Heart left ventricle (tissue), 16 donors: ENCODE results near the gene EEF1AKMT3. TPM values are rescaled to one million over a fixed set of nuclear protein-coding genes. Genes with fewer than 3 reads are reported as not detected.

ENCODE experiments used
- ATAC-seq, 4 donors: fragments of 200-7000 bp; cut with Tn5 transposase; one replicate each; pipeline ENCODE4 v1.9.1; 2020 to 2022; ENCODE audit warnings: moderate library complexity in 4 of 4, mild to moderate bottlenecking in 3 of 4, moderate number of reproducible peaks in 1 of 4
- DNase-seq, 5 donors: peaks; one replicate each; pipeline ENCODE4 v3.0.0-alpha.2; 2020
- H3K27ac ChIP-seq, 12 donors: fragments of 200-600 bp; sonication (generic) in 4 of 12; one replicate each; pipeline versions ENCODE4 v1.5.0 to v1.8.0; 2016 to 2022; ENCODE audit warnings: mild to moderate bottlenecking in 2 of 12
- H3K27me3 ChIP-seq, 9 donors: fragments of 200-600 bp; sonication (generic) in 2 of 9; one replicate each; pipeline versions ENCODE4 v1.5.1 to v1.8.0; 2016 to 2022; ENCODE audit warnings: mild to moderate bottlenecking in 3 of 9
- H3K36me3 ChIP-seq, 9 donors: fragments of 200-600 bp; sonication (generic) in 2 of 9; one replicate each; pipeline versions ENCODE4 v1.5.0 to v1.8.0; 2018 to 2022; ENCODE audit warnings: mild to moderate bottlenecking in 2 of 9
- H3K4me1 ChIP-seq, 12 donors: fragments of 200-600 bp; sonication (generic) in 4 of 12; one replicate each; pipeline versions ENCODE4 v1.5.0 to v1.8.0; 2016 to 2022; ENCODE audit warnings: mild to moderate bottlenecking in 3 of 12
- H3K4me3 ChIP-seq, 12 donors: fragments of 200-600 bp; sonication (generic) in 4 of 12; one replicate each; pipeline versions ENCODE4 v1.5.0 to v1.8.0; 2017 to 2022; ENCODE audit warnings: mild to moderate bottlenecking in 9 of 12, moderate library complexity in 4 of 12
- H3K9me3 ChIP-seq, 12 donors: fragments of 200-600 bp; sonication (generic) in 4 of 12; one replicate each; pipeline versions ENCODE4 v1.5.0 to v1.8.0; 2016 to 2022; ENCODE audit warnings: mild to moderate bottlenecking in 1 of 12
- CTCF ChIP-seq, 12 donors: fragments of 200-600 bp; sonication (generic) in 4 of 12; IDR thresholded peaks; one replicate each; pipeline versions ENCODE4 v1.5.0 to v1.8.0; 2018 to 2022; ENCODE audit warnings: antibody characterized with exemption in 12 of 12, mild to moderate bottlenecking in 5 of 12
- POLR2A ChIP-seq, 2 donors: fragments of 450-650 bp; IDR thresholded peaks; one replicate each; pipeline ENCODE4 v1.6.1; 2017; ENCODE audit warnings: antibody characterized with exemption in 2 of 2, mild to moderate bottlenecking in 2 of 2, moderate library complexity in 2 of 2
- WGBS, 4 donors: extraction: QIAGEN DNeasy Blood & Tissue Kit in 2 of 4; methylation state at CpG; one replicate each; pipeline versions ENCODE4 v1.1.5 to v1.1.7; 2013 to 2018; 5-methylcytosine and 5-hydroxymethylcytosine counted together
- intact Hi-C, 10 donors: fragments of 100-400 bp; cut with DNase I; formaldehyde crosslinking; loops; one replicate each; pipeline versions ENCODE4 v1.11.1 to v1.14.2; 2022
- polyA plus RNA-seq, 2 donors: library from polyadenylated mRNA; stranded (reverse); fragments of 200-250 nt; gene quantifications; one replicate each; pipeline ENCODE4 v1.2.3, GENCODE V29; 2013
- total RNA-seq, 9 donors: library from RNA; depleted of rRNA in 2 of 9; stranded (reverse); fragments of >200 nt in 2 of 9; fragmentation: NEBNext Ultra II Directional in 3 of 9; extraction: Animal tissue kit (Norgen Biotek cat#: 25700) in 3 of 9; gene quantifications; one replicate each; pipeline versions ENCODE4 v1.1.0 to v1.2.4, GENCODE V29; 2016 to 2023
- donor health status: ischemic (EF 13 %, LVEDD 7.1; RV severe dilation, severe dysfunction).
- donor health status: healthy with polysubstance abuse.
- donor health status: DM: no; HTN: yes; CAD: no.
- donor health status: DM: no; HTN: no; CAD: no.
- donor health status: ischemic (EF 25% LVEDD 6.9; RV normal size, moderate dysfunction).
- donor health status: ischemic (EF 25% LVEDD 5.7; RV mildly dilated, moderate dysfunction).
- donor health status: healthy.
- donor health status: DM: yes; HTN: yes; CAD: no.
- donor health status: ischemic (EF 35%, LVEDD 5.7; RV mildly dilated, moderate dysfunction).
- donor health status: nonischemic (EF 11% LVEDD 7.7; RV severe dilation, severe dysfunction).
- donor health status: DM: yes; HTN: yes; CAD: no.
- donor health status: PGD.
- donor health status: ischemic (EF 29% LVEDD 5.4; RV normal size, mild dysfunction).
- donor health status: nonischemic (EF 23%, LVEDD 6.1; RV moderate dilation, normal function).

EEF1AKMT3 gene
- total and polyA plus RNA-seq, 11 donors, result 0.84 to 4.5 (median 1.8) TPM

DNA sequence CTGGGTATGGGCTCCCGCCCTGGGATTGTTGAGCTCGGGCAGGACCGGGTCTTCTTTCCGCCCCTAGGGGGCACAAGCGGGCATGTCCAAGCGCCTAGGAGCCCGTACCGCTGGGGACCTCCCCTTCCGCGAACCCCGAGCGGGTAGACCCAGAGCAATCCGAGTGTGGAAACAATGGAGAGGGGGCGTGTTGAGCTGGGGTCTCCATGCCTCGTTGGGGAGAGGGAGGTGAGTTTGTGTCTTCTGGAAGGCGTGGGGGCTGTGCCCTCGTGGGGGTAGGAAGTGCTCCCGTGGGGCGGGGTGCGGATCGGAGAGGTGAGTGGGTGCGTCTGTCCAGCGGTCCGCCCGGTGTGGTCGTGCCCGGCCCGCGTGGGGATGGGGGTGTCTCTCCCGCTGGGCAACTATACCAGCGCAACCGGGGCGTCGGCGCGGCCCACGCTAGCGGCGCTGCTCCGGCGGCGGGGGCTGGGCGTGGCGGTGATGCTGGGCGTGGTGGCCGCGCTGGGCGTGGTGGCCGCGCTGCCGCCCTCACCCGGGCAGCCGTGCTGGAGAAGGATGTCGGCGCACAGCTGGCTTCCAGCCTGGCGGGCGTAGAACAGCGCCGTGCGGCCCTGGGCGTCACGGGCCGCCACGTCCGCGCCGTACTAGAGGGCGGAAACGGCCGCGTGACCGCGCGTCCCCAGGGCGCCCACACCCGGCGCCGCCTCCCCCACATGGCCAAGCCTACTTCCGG lies 46.1 kb upstream of the EEF1AKMT3 start:
- H3K27me3 ChIP-seq, result peaks cover 0 to 20% (median 0%) of the 10 kb centered on the region in 9 donors
- H3K4me1 ChIP-seq, result peaks cover 0 to 29% (median 9%) of the 10 kb centered on the region in 12 donors
- DNase-seq (peak; percentile 75 to 85 (median 80)), ATAC-seq (peak; percentile 48 to 82 (median 78))
- WGBS, 4 donors, result 5 to 27% (median 17%) methylated on average over 27 to 79 of the region's 79 CpGs
- intact Hi-C loops, result no loop called here
- H3K27ac ChIP-seq, result peak overlapping the region; percentile 7 to 76 (median 66)
- TF ChIP-seq CTCF (IDR thresholded peaks at IDR 0.05) (peak; percentile 53 to 80 (median 66)), POLR2A (IDR thresholded peaks at IDR 0.05) (no peak)
- peaks cover 0 to 49% (median 6%) of the 10 kb centered on the region in 9 donors for H3K36me3 ChIP-seq
- no peaks in the 10 kb centered on the region for H3K9me3 ChIP-seq
- peak overlapping the region; percentile 29 to 71 (median 62) for H3K4me3 ChIP-seq

GRCh38 chr12:57726884-57727757 lies 45.3 kb upstream of the EEF1AKMT3 start:
- peaks cover 0 to 48% (median 0%) of the 10 kb centered on the region in 9 donors for H3K36me3 ChIP-seq
- 24 to 25% (median 25%) methylated on average over 69 to 76 of the region's 76 CpGs for WGBS, 4 donors
- peak overlapping the region; percentile 29 to 71 (median 62) for H3K4me3 ChIP-seq
- H3K9me3 ChIP-seq, result no peaks in the 10 kb centered on the region
- ATAC-seq (peak; percentile 24 to 50 (median 40)), DNase-seq (peak; percentile 51 to 81 (median 61))
- H3K4me1 ChIP-seq, result peaks cover 0 to 29% (median 9%) of the 10 kb centered on the region in 12 donors
- peak overlapping the region in 11 of 12 donors; percentile 7 to 76 (median 67) for H3K27ac ChIP-seq
- intact Hi-C loops, result no loop called here
- TF ChIP-seq CTCF (IDR thresholded peaks at IDR 0.05), result peak in 10 of 12 donors; percentile 8 to 56 (median 42)
- TF ChIP-seq POLR2A (IDR thresholded peaks at IDR 0.05), result no peak
- H3K27me3 ChIP-seq, result peaks cover 0 to 20% (median 0%) of the 10 kb centered on the region in 9 donors

DNA sequence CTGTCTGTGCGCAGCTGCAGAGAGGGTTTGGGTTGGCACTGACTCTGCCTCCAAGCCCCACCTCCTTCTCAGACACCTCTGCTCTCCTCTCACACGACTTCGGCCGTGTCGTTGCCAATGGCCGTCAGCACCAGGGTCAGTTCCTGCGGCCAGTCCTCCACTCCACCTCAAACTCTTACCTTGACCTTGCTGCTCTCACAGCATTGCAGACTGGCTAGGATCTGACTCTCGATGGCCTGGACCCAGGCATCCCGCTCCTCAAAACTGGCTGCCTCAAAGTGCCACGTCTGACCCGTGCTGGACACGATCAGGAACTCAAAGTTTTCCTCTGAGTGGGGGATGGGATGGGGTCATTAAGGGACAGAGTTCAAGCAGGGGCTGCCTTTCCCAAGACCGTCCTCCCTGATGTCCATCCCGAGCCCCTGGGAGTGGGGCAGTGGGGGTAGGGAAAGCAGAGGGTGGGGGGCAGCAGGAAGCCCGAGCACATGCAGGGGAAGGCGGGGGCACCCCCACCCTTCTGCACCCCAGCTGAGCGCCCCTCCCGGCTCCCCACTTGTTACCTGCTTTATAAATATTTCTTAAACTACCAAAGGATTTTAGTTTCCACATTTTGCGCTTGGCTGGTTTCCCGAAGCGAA lies 44.5 kb upstream of the EEF1AKMT3 start:
- Histone ChIP-seq H3K4me1 (peaks cover 0 to 29% (median 9%) of the 10 kb centered on the region in 12 donors), H3K4me3 (peak overlapping the region in 1 of 12 donors; percentile 70), H3K27me3 (peaks cover 0 to 20% (median 0%) of the 10 kb centered on the region in 9 donors), H3K9me3 (no peaks in the 10 kb centered on the region), H3K27ac (peak overlapping the region in 6 of 12 donors; percentile 42 to 74 (median 71)), H3K36me3 (peaks cover 0 to 56% (median 0%) of the 10 kb centered on the region in 9 donors)
- intact Hi-C loops, result no loop called here
- DNase-seq (peak in 2 of 5 donors; percentile 14 to 21), ATAC-seq (peak in 1 of 4 donors; percentile 1)
- 50 to 60% (median 52%) methylated on average over 21 of the region's 21 CpGs for WGBS, 4 donors
- TF ChIP-seq POLR2A (IDR thresholded peaks at IDR 0.05) (no peak), CTCF (IDR thresholded peaks at IDR 0.05) (no peak)
